WERI-Rb-1 (cell line): ENCODE results near the gene ZFX.
"Not testable (repeated sequence)": the region's sequence is repeated elsewhere in the genome, so short reads cannot be mapped to it uniquely, and the experiment has no call there.

ENCODE experiments used
- DNase-seq: peaks from one replicate; pipeline ENCODE4 v3.0.0-alpha.2; 2020
- H3K27ac ChIP-seq: fragments of 250-450 bp; sonication (Bioruptor Pico); 2 replicates; pipeline ENCODE4 v1.5.1; 2020; ENCODE audit warnings: mild to moderate bottlenecking, moderate library complexity
- H3K27me3 ChIP-seq: fragments of 250-450 bp; sonication (Bioruptor Pico); 2 replicates; pipeline ENCODE4 v1.5.1; 2021; ENCODE audit warnings: mild to moderate bottlenecking, low read depth, moderate library complexity; ENCODE audit not compliant: insufficient read depth, severe bottlenecking
- H3K36me3 ChIP-seq: fragments of 250-450 bp; sonication (Bioruptor Pico); 2 replicates; pipeline ENCODE4 v1.5.1; 2020; ENCODE audit warnings: mild to moderate bottlenecking, moderate library complexity
- H3K4me3 ChIP-seq: 2 replicates; pipeline ENCODE4 v1.5.1; 2011; ENCODE audit warnings: low read depth, mild to moderate bottlenecking, control low read depth, low read length
- H3K9me3 ChIP-seq: fragments of 250-450 bp; sonication (Bioruptor Pico); 2 replicates; pipeline ENCODE4 v1.5.1; 2021; ENCODE audit warnings: mild to moderate bottlenecking, moderate library complexity; ENCODE audit not compliant: severe bottlenecking
- TF ChIP-seq, protein P1 (sequence below): IDR thresholded peaks from 2 replicates; pipeline ENCODE4 v1.5.1; 2011; ENCODE audit warnings: low read depth, mild to moderate bottlenecking, control low read depth, inconsistent platforms, low read length

ZFX gene

GRCh38 chrX:24125028-24125612, 24.4 kb upstream of the ZFX start:
- Histone ChIP-seq H3K4me3 (no peak overlapping the region), H3K27ac (no peak overlapping the region), H3K36me3 (no peaks in the 10 kb centered on the region), H3K9me3 (no peaks in the 10 kb centered on the region), H3K27me3 (no peaks in the 10 kb centered on the region)
- DNase-seq = no peak
- TF ChIP-seq, protein P1, sequence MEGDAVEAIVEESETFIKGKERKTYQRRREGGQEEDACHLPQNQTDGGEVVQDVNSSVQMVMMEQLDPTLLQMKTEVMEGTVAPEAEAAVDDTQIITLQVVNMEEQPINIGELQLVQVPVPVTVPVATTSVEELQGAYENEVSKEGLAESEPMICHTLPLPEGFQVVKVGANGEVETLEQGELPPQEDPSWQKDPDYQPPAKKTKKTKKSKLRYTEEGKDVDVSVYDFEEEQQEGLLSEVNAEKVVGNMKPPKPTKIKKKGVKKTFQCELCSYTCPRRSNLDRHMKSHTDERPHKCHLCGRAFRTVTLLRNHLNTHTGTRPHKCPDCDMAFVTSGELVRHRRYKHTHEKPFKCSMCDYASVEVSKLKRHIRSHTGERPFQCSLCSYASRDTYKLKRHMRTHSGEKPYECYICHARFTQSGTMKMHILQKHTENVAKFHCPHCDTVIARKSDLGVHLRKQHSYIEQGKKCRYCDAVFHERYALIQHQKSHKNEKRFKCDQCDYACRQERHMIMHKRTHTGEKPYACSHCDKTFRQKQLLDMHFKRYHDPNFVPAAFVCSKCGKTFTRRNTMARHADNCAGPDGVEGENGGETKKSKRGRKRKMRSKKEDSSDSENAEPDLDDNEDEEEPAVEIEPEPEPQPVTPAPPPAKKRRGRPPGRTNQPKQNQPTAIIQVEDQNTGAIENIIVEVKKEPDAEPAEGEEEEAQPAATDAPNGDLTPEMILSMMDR = no peak

DNA sequence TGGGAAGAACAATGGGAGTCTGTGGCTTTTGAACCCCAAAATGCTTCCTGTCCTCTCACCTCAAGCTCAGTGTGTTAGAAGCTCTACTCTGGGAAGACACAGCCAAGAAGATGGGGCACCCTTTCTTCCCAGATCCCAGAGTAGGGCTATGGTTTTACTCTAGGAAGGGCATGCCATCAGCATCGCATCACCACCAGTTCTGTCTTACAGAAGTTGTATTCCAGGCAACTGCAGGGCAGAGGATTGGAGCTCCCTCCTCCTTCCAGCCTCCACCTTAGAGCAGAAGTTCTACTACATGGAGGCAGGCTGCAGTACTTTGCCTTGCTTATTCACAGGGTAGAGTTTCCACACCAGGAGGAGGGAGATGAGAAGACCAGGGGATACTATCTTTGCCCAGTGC, 18.1 kb upstream of the ZFX start:
- Histone ChIP-seq H3K27me3 (no peaks in the 10 kb centered on the region), H3K9me3 (no peaks in the 10 kb centered on the region), H3K27ac (no peak overlapping the region), H3K36me3 (no peaks in the 10 kb centered on the region), H3K4me3 (no peak overlapping the region)
- no peak for DNase-seq
- TF ChIP-seq, protein P1 = no peak

- H3K4me3 ChIP-seq = no peak overlapping the region
- H3K9me3 ChIP-seq = no peaks in the 10 kb centered on the region
- TF ChIP-seq, protein P1 = no peak
- H3K36me3 ChIP-seq = no peaks in the 10 kb centered on the region
- no peak overlapping the region for H3K27ac ChIP-seq
- no peak for DNase-seq
- no peaks in the 10 kb centered on the region for H3K27me3 ChIP-seq
Observed at GRCh38 chrX:24133312-24133711, 16.2 kb upstream of the ZFX start.

- H3K4me3 ChIP-seq, DNase-seq, H3K27ac ChIP-seq, H3K9me3 ChIP-seq, H3K36me3 ChIP-seq, H3K27me3 ChIP-seq: not testable (repeated sequence)
Observed at GRCh38 chrX:24135768-24136167, 13.8 kb upstream of the ZFX start.

DNA sequence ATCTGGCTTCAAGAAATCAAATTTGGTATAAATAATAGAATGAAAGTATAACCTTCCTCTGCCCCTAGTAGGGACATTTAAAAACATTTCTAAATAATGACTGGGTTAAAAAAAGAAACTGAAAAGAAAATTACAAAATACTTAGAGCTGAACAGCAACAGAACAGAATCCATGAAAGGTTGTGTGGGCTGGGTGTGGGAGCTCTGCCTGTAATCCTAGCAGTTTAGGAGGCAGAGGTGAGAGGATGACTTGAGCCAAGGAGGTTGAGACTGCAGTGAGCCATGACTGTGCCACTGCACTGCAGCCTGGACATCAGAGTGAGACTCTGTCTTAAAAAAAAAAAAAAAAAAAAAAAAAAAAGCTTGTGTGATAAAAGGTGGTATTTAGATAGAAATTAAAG, 12.3 kb upstream of the ZFX start:
- Histone ChIP-seq H3K4me3 (no peak overlapping the region), H3K36me3 (no peaks in the 10 kb centered on the region), H3K9me3 (no peaks in the 10 kb centered on the region), H3K27ac (no peak overlapping the region), H3K27me3 (no peaks in the 10 kb centered on the region)
- TF ChIP-seq, protein P1 = no peak
- no peak for DNase-seq

GRCh38 chrX:24143982-24144381, 5.5 kb upstream of the ZFX start:
- not testable (repeated sequence) for H3K4me3 ChIP-seq, DNase-seq, H3K27ac ChIP-seq, H3K9me3 ChIP-seq, H3K27me3 ChIP-seq, H3K36me3 ChIP-seq

- Histone ChIP-seq H3K27ac (no peak overlapping the region), H3K36me3 (no peaks in the 10 kb centered on the region), H3K4me3 (no peak overlapping the region), H3K27me3 (no peaks in the 10 kb centered on the region), H3K9me3 (no peaks in the 10 kb centered on the region)
- DNase-seq = no peak
- TF ChIP-seq, protein P1 = no peak
Observed at GRCh38 chrX:24144528-24144927, 5.0 kb upstream of the ZFX start.
